Esophagus muscularis mucosa (tissue), 4 donors: ENCODE results near the gene IDNK. TPM values are rescaled to one million over a fixed set of nuclear protein-coding genes. Genes with fewer than 3 reads are reported as not detected.

Source experiments
- DNase-seq: peaks from one replicate; pipeline ENCODE4 v3.0.0-alpha.2; 2017; ENCODE audit errors: extremely low spot score
- H3K27ac ChIP-seq, 4 donors: fragments of 200-600 bp; sonication (generic); replicated peaks in 1 of 4; 1 replicate in 3 of 4; 2 replicates in 1 of 4; pipeline ENCODE4 v1.5.1; 2016 to 2019; ENCODE audit warnings: mild to moderate bottlenecking in 1 of 4
- H3K27me3 ChIP-seq, 4 donors: fragments of 200-600 bp; sonication (generic); one replicate each; pipeline versions ENCODE4 v1.5.1 to v1.6.0; 2016 to 2019
- H3K36me3 ChIP-seq, 4 donors: fragments of 200-600 bp; sonication (generic); one replicate each; pipeline ENCODE4 v1.5.1; 2016 to 2019
- H3K4me1 ChIP-seq, 4 donors: fragments of 200-600 bp; sonication (generic); one replicate each; pipeline ENCODE4 v1.5.1; 2016 to 2019
- H3K4me3 ChIP-seq, 4 donors: fragments of 200-600 bp; sonication (generic); 1 replicate in 2 of 4; 2 replicates in 2 of 4; pipeline ENCODE4 v1.5.1; 2016 to 2019; ENCODE audit warnings: mild to moderate bottlenecking in 4 of 4, moderate library complexity in 1 of 4
- H3K9me3 ChIP-seq, 4 donors: fragments of 200-600 bp; sonication (generic); 1 replicate in 3 of 4; 2 replicates in 1 of 4; pipeline ENCODE4 v1.5.1; 2016 to 2019
- CTCF ChIP-seq, 3 experiments: fragments of 200-600 bp in 2 of 3; fragments of 450-650 bp in 1 of 3; sonication (generic) in 2 of 3; IDR thresholded peaks; one replicate each; pipeline ENCODE4 v1.5.1; 2017 to 2019; ENCODE audit warnings: antibody characterized with exemption in 3 of 3, mild to moderate bottlenecking in 2 of 3, moderate library complexity in 1 of 3
- EP300 ChIP-seq: sonication (generic); formaldehyde crosslinking; IDR thresholded peaks from one replicate; pipeline ENCODE4 v1.6.1; 2017; ENCODE audit warnings: antibody characterized with exemption
- POLR2A ChIP-seq: fragments of 450-650 bp; IDR thresholded peaks from one replicate; pipeline ENCODE4 v1.6.1; 2017; ENCODE audit warnings: antibody characterized with exemption, moderate library complexity, mild to moderate bottlenecking, low read depth
- POLR2AphosphoS5 ChIP-seq, 2 donors: sonication (generic); formaldehyde crosslinking; IDR thresholded peaks; one replicate each; pipeline ENCODE4 v1.6.1; 2017; ENCODE audit warnings: antibody characterized with exemption in 2 of 2
- WGBS: methylation state at CpG from one replicate; pipeline ENCODE4 v1.1.5; 2018; 5-methylcytosine and 5-hydroxymethylcytosine counted together
- intact Hi-C: fragments of 100-400 bp; cut with DNase I; formaldehyde crosslinking; loops from one replicate; pipeline ENCODE4 v1.15.1; 2023
- total RNA-seq, 4 donors: library from RNA; depleted of rRNA; stranded (reverse); fragments of >200 nt; gene quantifications; one replicate each; pipeline versions ENCODE4 v1.1.0 to v1.2.1, GENCODE V29; 2016

IDNK gene
- total RNA-seq, 4 donors from 2014 or later = 4.6 to 9.3 (median 5.9) TPM

GRCh38 chr9:83633676-83634075, 10.7 kb downstream of the IDNK start:
- Histone ChIP-seq H3K4me3 (no peak overlapping the region), H3K36me3 (peaks cover 0 to 12% (median 4%) of the 10 kb centered on the region in 4 donors), H3K4me1 (peaks cover 0 to 3% (median 0%) of the 10 kb centered on the region in 4 donors), H3K9me3 (no peaks in the 10 kb centered on the region), H3K27me3 (no peaks in the 10 kb centered on the region), H3K27ac (no peak overlapping the region)
- TF ChIP-seq EP300 (no peak), POLR2AphosphoS5 (IDR thresholded peaks at IDR 0.05) (no peak)
- intact Hi-C loops = no loop called here
- 95% methylated on average over 2 of the region's 2 CpGs for WGBS
- DNase-seq = no peak

GRCh38 chr9:83636813-83637212, 13.9 kb downstream of the IDNK start:
- no peaks in the 10 kb centered on the region for H3K27me3 ChIP-seq
- peaks cover 0 to 4% (median 0%) of the 10 kb centered on the region in 4 donors for H3K36me3 ChIP-seq
- H3K27ac ChIP-seq = no peak overlapping the region
- H3K4me3 ChIP-seq = no peak overlapping the region
- no peaks in the 10 kb centered on the region for H3K9me3 ChIP-seq
- H3K4me1 ChIP-seq = no peaks in the 10 kb centered on the region
- intact Hi-C loops = no loop called here
- TF ChIP-seq POLR2AphosphoS5 (IDR thresholded peaks at IDR 0.05) (no peak), POLR2A (no peak), CTCF (IDR thresholded peaks at IDR 0.05) (no peak)
- DNase-seq = no peak

- peaks cover 0 to 7% (median 0%) of the 10 kb centered on the region in 4 donors for H3K36me3 ChIP-seq
- H3K4me3 ChIP-seq = no peak overlapping the region
- H3K9me3 ChIP-seq = no peaks in the 10 kb centered on the region
- intact Hi-C loops = no loop called here
- WGBS = 68% methylated on average over 1 of the region's 1 CpG
- H3K4me1 ChIP-seq = no peaks in the 10 kb centered on the region
- no peak for DNase-seq
- TF ChIP-seq POLR2AphosphoS5 (IDR thresholded peaks at IDR 0.05) (no peak), EP300 (no peak), CTCF (IDR thresholded peaks at IDR 0.05) (no peak), POLR2A (no peak)
- H3K27ac ChIP-seq = no peak overlapping the region
- no peaks in the 10 kb centered on the region for H3K27me3 ChIP-seq
Measured at GRCh38 chr9:83637389-83637788, 14.4 kb downstream of the IDNK start.

- H3K27me3 ChIP-seq = no peaks in the 10 kb centered on the region
- TF ChIP-seq CTCF (IDR thresholded peaks at IDR 0.05) (no peak), EP300 (no peak), POLR2A (no peak), POLR2AphosphoS5 (IDR thresholded peaks at IDR 0.05) (no peak)
- no peak overlapping the region for H3K4me3 ChIP-seq
- H3K36me3 ChIP-seq = peaks cover 0 to 24% (median 4%) of the 10 kb centered on the region in 4 donors
- H3K9me3 ChIP-seq = no peaks in the 10 kb centered on the region
- H3K27ac ChIP-seq = no peak overlapping the region
- intact Hi-C loops = no loop called here
- no peak for DNase-seq
- 77% methylated on average over 1 of the region's 1 CpG for WGBS
- no peaks in the 10 kb centered on the region for H3K4me1 ChIP-seq
Measured at GRCh38 chr9:83639266-83639665, 16.3 kb downstream of the IDNK start.

GRCh38 chr9:83642793-83643192, 19.9 kb downstream of the IDNK start:
- TF ChIP-seq EP300 = no peak
- no peak for TF ChIP-seq CTCF (IDR thresholded peaks at IDR 0.05)
- no peak for TF ChIP-seq POLR2AphosphoS5 (IDR thresholded peaks at IDR 0.05)
- TF ChIP-seq POLR2A = no peak
- Histone ChIP-seq H3K36me3 (peaks cover 0 to 41% (median 10%) of the 10 kb centered on the region in 4 donors), H3K9me3 (no peaks in the 10 kb centered on the region), H3K27ac (no peak overlapping the region), H3K4me1 (no peaks in the 10 kb centered on the region), H3K4me3 (no peak overlapping the region), H3K27me3 (no peaks in the 10 kb centered on the region)
- WGBS = 77% methylated on average over 3 of the region's 4 CpGs
- no peak for DNase-seq
- intact Hi-C loops = loop anchor here (10.0 kb wide), 1 partner anchor 308 kb away; no protein-coding TSS in a partner anchor
